GM11168 (cell line): ENCODE results near the gene GDI1.

Source experiments
- in situ Hi-C: fragments of 300-500 bp; cut with MboI; formaldehyde crosslinking; loops from one replicate; pipeline ENCODE4 v1.12.0; 2022; ENCODE audit warnings: low sequenced_read_pairs; ENCODE audit not compliant: unreplicated experiment

Gene GDI1

DNA sequence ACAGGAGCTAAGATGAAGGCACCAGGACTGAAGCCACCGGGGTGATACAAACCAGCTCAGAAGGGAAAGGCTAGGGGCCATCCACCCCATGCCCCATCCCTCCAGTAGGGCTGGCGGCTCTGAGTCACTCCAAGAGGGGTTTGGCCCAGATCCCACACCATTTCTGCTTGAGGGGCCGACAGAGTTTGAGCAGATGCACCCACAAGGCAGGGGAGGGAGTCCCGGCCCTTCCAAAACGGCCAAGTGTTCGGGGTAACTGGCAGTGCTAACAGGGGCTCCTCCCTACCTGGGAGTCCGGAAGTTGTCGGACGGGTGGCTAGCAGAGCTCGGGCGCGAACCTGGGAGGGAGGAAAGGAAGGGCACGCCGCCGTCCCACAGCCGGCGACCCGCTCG is 53.1 kb downstream of the GDI1 start:
- in situ Hi-C loops, result no loop called here

DNA sequence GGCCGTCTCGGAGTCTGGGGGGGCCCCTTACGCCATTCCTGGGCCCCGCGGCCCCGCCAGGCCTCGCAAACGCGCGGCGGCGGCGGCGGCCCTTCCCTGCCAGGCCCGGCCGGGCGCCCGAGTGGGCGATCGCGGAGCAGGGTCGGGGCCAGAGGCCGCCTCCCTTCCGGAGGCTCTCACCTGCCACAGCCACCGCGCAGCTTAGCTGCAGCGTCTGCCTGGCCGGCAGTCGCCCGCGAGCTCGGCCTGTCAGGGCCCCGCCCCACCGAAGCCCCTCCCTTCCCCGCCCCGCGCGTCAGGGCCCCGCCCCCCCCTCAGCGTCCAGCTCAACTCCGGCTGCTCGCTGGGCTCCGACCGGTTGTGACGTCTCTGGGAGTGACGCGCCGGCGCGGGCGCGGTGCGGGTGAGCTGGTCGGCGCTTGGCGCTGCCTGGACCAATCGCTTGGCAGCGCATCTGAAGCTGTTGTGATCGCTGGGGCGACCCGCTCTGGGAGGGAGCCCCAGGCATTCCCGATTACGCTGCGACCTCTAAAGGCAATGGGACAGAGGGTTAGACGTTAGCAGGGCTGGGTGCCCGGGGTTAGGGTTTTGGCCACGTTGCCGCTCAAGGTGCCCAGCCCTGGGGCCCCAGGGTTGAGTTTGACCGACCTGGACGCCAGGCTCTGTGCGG is 53.6 kb downstream of the GDI1 start, which contains the start of gene SLC10A3:
Gene SLC10A3 (minus strand): TSS at position 216 of the 670 bp plus-strand sequence. CDS start 1,689 bp downstream, outside the sequence.
- in situ Hi-C loops, result no loop called here
